ENCODE measurements around the gene STEAP3.

The STEAP3 gene

DNA sequence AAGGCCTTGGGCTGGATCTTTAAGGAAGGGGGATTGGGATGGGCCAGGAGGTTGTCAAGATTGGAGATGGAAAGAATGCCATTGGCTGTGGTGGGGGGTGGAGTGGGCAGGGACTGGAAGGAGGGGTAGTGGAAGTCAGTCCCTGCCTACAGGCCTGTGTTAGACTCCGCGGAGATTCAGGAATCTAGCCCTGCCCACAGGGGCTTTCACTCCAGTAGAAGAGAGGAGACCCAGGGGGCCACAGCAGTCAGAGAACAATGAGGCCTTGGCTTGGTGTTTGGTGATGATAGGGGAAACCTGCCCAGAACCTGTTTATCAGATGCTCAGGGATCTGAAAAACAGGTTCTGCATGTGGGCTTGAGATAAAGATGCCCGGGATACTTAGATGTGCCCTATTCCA, 6.1 kb downstream of the STEAP3 start:
- TF ChIP-seq, protein P1, sequence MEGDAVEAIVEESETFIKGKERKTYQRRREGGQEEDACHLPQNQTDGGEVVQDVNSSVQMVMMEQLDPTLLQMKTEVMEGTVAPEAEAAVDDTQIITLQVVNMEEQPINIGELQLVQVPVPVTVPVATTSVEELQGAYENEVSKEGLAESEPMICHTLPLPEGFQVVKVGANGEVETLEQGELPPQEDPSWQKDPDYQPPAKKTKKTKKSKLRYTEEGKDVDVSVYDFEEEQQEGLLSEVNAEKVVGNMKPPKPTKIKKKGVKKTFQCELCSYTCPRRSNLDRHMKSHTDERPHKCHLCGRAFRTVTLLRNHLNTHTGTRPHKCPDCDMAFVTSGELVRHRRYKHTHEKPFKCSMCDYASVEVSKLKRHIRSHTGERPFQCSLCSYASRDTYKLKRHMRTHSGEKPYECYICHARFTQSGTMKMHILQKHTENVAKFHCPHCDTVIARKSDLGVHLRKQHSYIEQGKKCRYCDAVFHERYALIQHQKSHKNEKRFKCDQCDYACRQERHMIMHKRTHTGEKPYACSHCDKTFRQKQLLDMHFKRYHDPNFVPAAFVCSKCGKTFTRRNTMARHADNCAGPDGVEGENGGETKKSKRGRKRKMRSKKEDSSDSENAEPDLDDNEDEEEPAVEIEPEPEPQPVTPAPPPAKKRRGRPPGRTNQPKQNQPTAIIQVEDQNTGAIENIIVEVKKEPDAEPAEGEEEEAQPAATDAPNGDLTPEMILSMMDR (conservative IDR thresholded peaks at IDR 0.05; ENCODE audit: control insufficient read depth, insufficient read depth, low read depth, low read length) = no peak
- no peak for DNase-seq (ENCODE audit: low read depth)
- H3K4me3 ChIP-seq (ENCODE audit: control insufficient read depth, low read depth, low read length) = no peak overlapping the region

DNA sequence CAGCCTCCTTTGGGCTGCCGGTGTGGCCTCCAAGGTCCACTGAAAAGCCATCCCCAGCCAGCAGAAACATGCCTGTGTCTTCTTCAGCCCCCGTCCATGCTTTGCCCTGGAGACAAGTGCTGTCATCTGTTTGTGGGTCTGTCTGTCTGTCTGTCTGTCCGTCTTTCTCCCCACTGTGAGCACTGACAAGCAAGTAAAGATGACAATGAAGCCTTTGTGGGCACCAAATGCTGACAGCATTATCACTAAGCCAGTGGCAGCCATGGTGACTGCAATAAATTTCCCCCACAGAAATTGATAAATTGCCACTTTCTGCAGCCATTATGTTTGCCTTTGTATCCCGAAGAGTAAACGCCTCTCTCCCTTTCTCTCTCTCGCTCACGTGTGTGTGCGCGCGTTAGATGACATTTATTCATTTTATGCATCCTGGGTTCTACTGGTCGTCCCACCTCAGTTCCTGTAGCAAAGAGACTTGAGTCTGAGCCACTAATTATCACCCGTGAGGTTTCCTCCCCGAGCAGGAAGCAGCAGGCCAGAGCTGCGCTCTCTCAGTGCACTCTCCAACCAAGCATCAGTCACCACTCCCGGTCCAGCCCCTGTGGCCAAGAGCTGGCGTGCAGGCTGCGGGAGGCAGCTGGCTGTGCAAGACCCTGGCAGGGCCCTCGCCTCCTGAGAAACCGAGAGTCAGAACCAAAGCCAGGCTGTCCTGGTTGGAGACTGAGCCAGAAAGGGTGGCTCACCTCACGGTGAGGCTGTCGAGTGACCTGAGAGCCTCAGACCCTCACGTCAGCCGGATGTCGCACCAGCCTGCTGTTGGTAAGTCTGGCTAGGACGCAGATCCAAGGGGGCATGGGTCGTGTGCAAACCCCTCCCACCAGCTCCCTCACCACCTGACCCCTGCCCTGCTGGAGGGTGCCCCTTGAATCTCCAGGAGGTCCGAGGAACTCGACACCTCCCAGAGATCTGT, 6.9 kb downstream of the STEAP3 start:
- TF ChIP-seq, protein P1 (conservative IDR thresholded peaks at IDR 0.05; ENCODE audit: control insufficient read depth, insufficient read depth, low read depth, low read length) = no peak
- peak; percentile 52 for DNase-seq (ENCODE audit: low read depth)

DNA sequence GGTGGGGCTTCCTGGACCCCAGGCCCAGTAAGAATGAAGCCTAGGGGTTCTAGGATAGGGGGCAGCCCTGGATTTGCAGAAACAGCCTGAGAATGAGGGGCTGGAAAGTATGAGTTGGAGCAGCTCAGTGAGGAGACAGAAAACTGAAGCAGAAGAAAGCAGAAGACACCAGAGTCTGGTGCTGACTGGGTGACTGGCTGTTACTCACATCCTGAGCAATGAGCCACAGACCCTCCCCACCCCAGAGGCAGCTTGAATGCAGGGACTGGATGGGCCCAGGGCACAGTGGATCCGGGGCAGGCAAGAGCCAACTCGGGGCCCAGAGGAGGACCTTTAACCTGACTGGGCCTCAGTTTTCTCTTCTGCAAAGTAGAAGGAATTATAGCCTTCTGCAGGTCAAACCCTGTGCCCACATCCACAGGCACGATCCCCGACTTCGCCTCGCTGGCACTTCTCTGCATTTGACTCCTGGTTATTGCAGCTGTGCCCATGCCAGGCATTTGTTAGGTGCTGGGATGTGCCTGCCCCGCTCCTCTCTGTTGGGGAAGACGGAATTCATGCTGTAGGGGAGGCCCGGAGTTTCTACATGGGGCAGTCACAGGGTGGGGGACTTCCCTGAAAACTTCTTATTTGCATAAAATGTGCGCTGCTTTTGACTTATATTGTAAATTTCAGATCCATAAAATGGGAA, 8.5 kb downstream of the STEAP3 start:
- TF ChIP-seq, protein P1 (conservative IDR thresholded peaks at IDR 0.05; ENCODE audit: control insufficient read depth, insufficient read depth, low read depth, low read length) = no peak
- H3K4me3 ChIP-seq (ENCODE audit: control insufficient read depth, low read depth, low read length) = no peak overlapping the region
- peak; percentile 75 for DNase-seq (ENCODE audit: low read depth)

More for the DNA sequence above, 6.9 kb downstream of the STEAP3 start:
- no peak overlapping the region for H3K4me3 ChIP-seq (ENCODE audit: control insufficient read depth, low read depth, low read length)

DNA sequence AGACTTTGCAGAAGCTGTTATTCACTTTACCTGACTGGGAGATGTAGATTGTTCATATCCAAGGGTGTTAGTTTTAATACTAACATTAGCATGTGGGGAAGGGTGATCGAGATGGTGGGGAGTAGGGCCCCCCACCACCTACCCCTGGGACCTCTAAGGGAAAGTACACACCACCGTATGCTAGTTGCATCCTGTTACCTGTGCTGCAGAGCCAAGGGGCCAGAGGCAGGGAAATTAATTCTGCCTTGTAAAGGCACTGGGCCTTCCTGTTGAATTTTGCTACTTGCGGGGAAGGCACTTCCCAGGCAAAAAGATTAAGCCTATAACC, 9.0 kb downstream of the STEAP3 start:
- TF ChIP-seq, protein P1 (conservative IDR thresholded peaks at IDR 0.05; ENCODE audit: control insufficient read depth, insufficient read depth, low read depth, low read length) = no peak

DNA sequence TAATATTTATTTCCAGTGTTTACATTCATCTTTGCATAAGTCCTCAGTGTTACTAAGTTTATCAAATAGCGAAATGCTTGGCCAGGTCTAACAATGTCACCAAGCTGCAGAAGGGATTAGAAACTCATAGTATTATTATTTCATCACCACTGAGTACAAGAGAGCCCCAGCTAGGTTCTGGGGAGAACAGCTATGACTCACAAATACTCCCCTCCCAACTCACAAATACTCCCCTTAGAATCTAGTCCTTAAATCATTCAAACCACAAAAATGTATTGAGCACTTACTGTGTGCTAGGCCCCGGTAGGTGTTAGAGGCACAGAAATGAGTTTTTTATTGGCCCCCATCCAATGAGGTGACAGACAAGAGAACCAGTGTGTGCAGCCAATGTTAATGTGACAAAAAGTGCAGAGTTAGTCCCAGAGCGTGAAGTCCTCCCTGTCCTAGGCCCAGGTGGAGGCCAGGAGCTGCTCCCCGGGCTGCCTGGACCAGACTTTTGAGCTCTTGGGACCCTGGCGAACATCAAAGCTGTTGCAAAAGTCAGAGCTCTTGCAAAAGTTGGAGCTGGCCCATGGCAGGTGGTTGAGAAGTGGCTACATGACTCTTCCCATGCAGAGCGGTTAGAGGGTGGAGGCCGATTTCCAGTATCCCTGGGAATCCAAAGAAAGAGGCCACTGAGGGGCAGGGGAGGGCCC, 9.8 kb downstream of the STEAP3 start:
- TF ChIP-seq, protein P1 (conservative IDR thresholded peaks at IDR 0.05; ENCODE audit: control insufficient read depth, insufficient read depth, low read depth, low read length) = no peak
- peak; percentile 78 for DNase-seq (ENCODE audit: low read depth)
- H3K4me3 ChIP-seq (ENCODE audit: control insufficient read depth, low read depth, low read length) = no peak overlapping the region

More for the DNA sequence above, 9.0 kb downstream of the STEAP3 start:
- no peak overlapping the region for H3K4me3 ChIP-seq (ENCODE audit: control insufficient read depth, low read depth, low read length)
- no peak for DNase-seq (ENCODE audit: low read depth)
